HEK293T (cell line): ENCODE results near the gene PSMC4.

Experiments used
- CTCF ChIA-PET: fragments of 350-600 bp; formaldehyde crosslinking; extraction: SDS; loops from one replicate; lab custom pipeline; 2021; ENCODE audit warnings: antibody characterized with exemption, inconsistent platforms; lab: Yijun Ruan, JAX
- POLR2A ChIA-PET: fragments of 350-600 bp; formaldehyde crosslinking; extraction: SDS; loops from one replicate; lab custom pipeline; 2020; ENCODE audit warnings: antibody characterized with exemption, inconsistent platforms; lab: Yijun Ruan, JAX
- DNase-seq: peaks from one replicate; pipeline ENCODE4 v3.0.0; 2012; ENCODE audit warnings: mixed read lengths; ENCODE audit errors: extremely low spot score
- ARNT ChIP-seq: fragments of 450-650 bp; IDR thresholded peaks from 2 replicates; pipeline ENCODE4 v1.6.1; 2017; ENCODE audit warnings: mild to moderate bottlenecking
- BHLHE40 ChIP-seq: fragments of 450-650 bp; IDR thresholded peaks from 2 replicates; pipeline ENCODE4 v1.6.1; 2016; ENCODE audit warnings: mild to moderate bottlenecking, moderate library complexity, borderline replicate concordance
- CTBP1 ChIP-seq: fragments of 450-650 bp; IDR thresholded peaks from 2 replicates; pipeline ENCODE4 v1.6.1; 2016; ENCODE audit warnings: borderline replicate concordance
- ELF4 ChIP-seq: fragments of 450-650 bp; IDR thresholded peaks from 2 replicates; pipeline ENCODE4 v1.6.1; 2017; ENCODE audit warnings: antibody characterized with exemption
- FOXA1 ChIP-seq: fragments of 450-650 bp; IDR thresholded peaks from 2 replicates; pipeline ENCODE4 v1.6.1; 2016; ENCODE audit warnings: mild to moderate bottlenecking
- FOXK2 ChIP-seq: fragments of 450-650 bp; IDR thresholded peaks from 2 replicates; pipeline ENCODE4 v1.6.1; 2016; ENCODE audit warnings: mild to moderate bottlenecking
- FOXM1 ChIP-seq: fragments of 450-650 bp; IDR thresholded peaks from 2 replicates; pipeline ENCODE4 v1.6.1; 2017; ENCODE audit warnings: mild to moderate bottlenecking, borderline replicate concordance
- HDGF ChIP-seq: fragments of 450-650 bp; IDR thresholded peaks from 2 replicates; pipeline ENCODE4 v1.6.1; 2017; ENCODE audit warnings: antibody characterized with exemption, borderline replicate concordance
- L3MBTL2 ChIP-seq: fragments of 450-650 bp; conservative IDR thresholded peaks from 2 replicates; pipeline ENCODE4 v1.6.1; 2016; ENCODE audit warnings: mild to moderate bottlenecking
- LEF1 ChIP-seq: fragments of 450-650 bp; IDR thresholded peaks from 2 replicates; pipeline ENCODE4 v1.6.1; 2017; ENCODE audit warnings: mild to moderate bottlenecking, borderline replicate concordance
- NFRKB ChIP-seq: fragments of 450-650 bp; IDR thresholded peaks from 2 replicates; pipeline ENCODE4 v1.6.1; 2016; ENCODE audit warnings: mild to moderate bottlenecking, moderate library complexity
- SP1 ChIP-seq: fragments of 450-650 bp; IDR thresholded peaks from 2 replicates; pipeline ENCODE4 v1.6.1; 2017
- SUZ12 ChIP-seq: fragments of 450-650 bp; IDR thresholded peaks from 2 replicates; pipeline ENCODE4 v1.6.1; 2016; ENCODE audit warnings: mild to moderate bottlenecking
- TARDBP ChIP-seq: fragments of 450-650 bp; IDR thresholded peaks from 2 replicates; pipeline ENCODE4 v1.6.1; 2016
- ZNF384 ChIP-seq: fragments of 450-650 bp; IDR thresholded peaks from 2 replicates; pipeline ENCODE4 v1.6.1; 2016
- TF ChIP-seq, protein P1 (sequence below): fragments of 450-650 bp; IDR thresholded peaks from 2 replicates; pipeline ENCODE4 v1.6.1; 2016

Gene PSMC4

DNA sequence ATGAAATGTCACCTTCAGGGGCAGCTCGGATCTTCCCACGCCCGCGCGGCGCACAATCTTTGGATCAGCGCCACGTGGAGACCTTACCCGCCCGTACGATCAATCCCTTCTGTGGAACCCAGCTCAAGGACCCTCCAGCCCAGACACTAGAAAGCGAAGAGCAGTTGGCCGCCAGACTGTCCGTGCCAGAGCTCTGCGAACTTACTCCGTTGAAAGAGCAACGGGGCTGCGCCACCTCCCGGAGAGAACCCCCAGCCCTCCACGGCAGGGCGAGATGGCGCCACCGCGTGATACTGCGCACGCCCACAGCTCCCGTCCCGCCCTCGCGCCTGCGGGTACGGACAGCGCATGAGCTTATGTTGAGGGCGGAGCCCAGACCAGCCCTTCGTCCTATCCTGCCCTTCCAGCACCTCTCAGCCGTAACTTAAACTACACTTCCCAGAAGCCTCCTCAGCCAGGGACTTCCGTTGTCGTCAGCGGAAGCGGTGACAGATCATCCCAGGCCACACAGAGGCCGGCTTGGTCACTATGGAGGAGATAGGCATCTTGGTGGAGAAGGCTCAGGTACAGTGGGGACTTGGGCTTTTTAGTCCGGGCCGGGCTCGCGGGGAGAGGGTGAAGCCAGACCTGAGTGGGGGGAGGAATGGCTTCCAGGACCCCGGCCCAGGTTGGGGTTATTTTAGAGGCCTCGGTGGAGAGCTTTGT lies at the start of gene PSMC4:
PSMC4 (plus strand) TSS at position 491 of the 705 bp plus-strand sequence; CDS start at position 529, 38 bp downstream.
- POLR2A ChIA-PET, result interaction anchor here (0.6 to 2.5 kb wide), 27 partner anchors 8 to 535 kb away, joined by 3 to 16 read pairs (median 5); partner anchors contain the start of genes DYRK1B, FBL, RPS16 and ZNF546
- DNase-seq, result peak; percentile 97
- TF ChIP-seq, protein P1, sequence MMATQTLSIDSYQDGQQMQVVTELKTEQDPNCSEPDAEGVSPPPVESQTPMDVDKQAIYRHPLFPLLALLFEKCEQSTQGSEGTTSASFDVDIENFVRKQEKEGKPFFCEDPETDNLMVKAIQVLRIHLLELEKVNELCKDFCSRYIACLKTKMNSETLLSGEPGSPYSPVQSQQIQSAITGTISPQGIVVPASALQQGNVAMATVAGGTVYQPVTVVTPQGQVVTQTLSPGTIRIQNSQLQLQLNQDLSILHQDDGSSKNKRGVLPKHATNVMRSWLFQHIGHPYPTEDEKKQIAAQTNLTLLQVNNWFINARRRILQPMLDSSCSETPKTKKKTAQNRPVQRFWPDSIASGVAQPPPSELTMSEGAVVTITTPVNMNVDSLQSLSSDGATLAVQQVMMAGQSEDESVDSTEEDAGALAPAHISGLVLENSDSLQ, result peak; percentile 45; the same call in 1 of the 2 replicates
- TF ChIP-seq LEF1, result no peak
- peak; percentile 68 for TF ChIP-seq ELF4
- TF ChIP-seq L3MBTL2, result peak; percentile 89
- CTCF ChIA-PET, result interaction anchor here (0.6 to 1.1 kb wide), 3 partner anchors 64 to 621 kb away, joined by 3 read pairs; no protein-coding TSS in a partner anchor

DNA sequence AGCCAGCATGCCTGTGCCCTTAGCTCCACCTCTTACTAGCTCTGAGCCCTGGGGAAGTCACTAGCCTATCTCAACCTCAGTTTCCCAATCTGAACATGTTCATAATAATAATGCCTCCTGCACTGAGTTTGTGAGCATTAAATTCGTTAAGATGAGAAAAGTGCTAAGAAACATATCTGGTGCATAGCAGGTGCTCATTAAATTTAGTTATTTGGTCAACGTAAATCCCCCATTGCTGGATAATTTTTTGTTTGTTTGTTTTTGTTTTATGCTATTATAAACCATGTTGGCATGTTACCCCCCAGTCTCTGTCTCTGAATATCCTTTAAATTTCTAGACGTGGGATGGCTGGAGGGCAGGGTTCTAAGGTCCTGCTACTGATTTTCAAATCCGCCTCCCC lies 47.1 kb upstream of the PSMC4 start:
- ChIA-PET POLR2A (no interaction called here), CTCF (no interaction called here)
- no peak for DNase-seq
- no peak for TF ChIP-seq FOXM1
- no peak for TF ChIP-seq FOXK2
- TF ChIP-seq ZNF384, result no peak
- TF ChIP-seq, protein P1, result no peak
- no peak for TF ChIP-seq ELF4
- TF ChIP-seq SP1, result no peak
- TF ChIP-seq HDGF, result no peak
- TF ChIP-seq CTBP1, result no peak
- TF ChIP-seq LEF1, result no peak
- no peak for TF ChIP-seq ARNT
- no peak for TF ChIP-seq FOXA1
- TF ChIP-seq NFRKB, result no peak
- no peak for TF ChIP-seq BHLHE40
- TF ChIP-seq SUZ12, result no peak
- no peak for TF ChIP-seq TARDBP
- no peak for TF ChIP-seq L3MBTL2

DNA sequence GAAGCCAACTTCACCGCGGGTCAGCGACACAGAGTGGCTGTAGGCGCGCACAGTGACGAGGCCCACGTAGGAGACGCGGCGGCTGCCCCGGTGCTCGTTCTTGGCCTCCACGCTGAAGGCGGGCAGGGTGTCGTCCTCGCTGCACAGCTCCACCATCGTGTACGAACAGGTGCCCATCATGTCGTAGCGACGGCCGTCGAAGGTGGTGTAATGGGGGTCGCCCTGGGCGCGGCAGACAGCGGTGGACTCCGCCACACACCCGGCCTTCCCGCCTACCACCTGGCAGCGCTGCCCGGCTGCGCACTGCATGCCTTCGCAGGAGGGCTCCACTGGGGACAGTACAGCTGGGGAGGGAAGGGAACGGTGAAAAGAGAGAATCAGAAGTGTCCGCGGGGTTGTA lies 46.6 kb upstream of the PSMC4 start:
- ChIA-PET CTCF (no interaction called here), POLR2A (no interaction called here)
- TF ChIP-seq FOXM1 (no peak), BHLHE40 (no peak), HDGF (no peak), SUZ12 (no peak), LEF1 (no peak), L3MBTL2 (no peak), NFRKB (no peak), FOXK2 (no peak), ZNF384 (no peak), FOXA1 (no peak), TARDBP (no peak), SP1 (no peak), ELF4 (no peak)
- TF ChIP-seq, protein P1, result no peak
- no peak for DNase-seq

DNA sequence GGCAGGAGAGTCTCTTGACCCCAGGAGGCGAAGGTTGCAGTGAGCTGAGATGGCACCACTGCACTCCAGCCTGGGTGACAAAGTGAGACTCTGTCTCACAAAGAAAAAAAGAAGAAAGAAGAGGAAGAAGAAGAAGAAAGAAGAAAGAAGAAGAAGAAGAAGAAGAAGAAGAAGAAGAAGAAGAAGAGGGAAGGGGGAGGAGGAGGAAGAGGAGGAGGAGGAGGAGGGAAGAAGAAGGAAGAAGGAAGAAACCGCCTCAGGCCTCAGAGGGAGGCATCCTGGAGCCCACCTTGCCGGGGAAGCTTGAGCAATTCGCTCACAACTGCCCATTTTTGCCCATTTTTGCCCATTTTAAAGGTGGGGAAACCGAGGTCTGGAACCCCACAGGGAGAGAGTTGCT lies 46.0 kb upstream of the PSMC4 start:
- no peak for TF ChIP-seq SP1
- TF ChIP-seq ZNF384, result no peak
- TF ChIP-seq TARDBP, result no peak
- no peak for TF ChIP-seq BHLHE40
- no peak for TF ChIP-seq SUZ12
- TF ChIP-seq ELF4, result no peak
- no peak for TF ChIP-seq ARNT
- POLR2A ChIA-PET, result no interaction called here
- CTCF ChIA-PET, result no interaction called here
- no peak for DNase-seq

DNA sequence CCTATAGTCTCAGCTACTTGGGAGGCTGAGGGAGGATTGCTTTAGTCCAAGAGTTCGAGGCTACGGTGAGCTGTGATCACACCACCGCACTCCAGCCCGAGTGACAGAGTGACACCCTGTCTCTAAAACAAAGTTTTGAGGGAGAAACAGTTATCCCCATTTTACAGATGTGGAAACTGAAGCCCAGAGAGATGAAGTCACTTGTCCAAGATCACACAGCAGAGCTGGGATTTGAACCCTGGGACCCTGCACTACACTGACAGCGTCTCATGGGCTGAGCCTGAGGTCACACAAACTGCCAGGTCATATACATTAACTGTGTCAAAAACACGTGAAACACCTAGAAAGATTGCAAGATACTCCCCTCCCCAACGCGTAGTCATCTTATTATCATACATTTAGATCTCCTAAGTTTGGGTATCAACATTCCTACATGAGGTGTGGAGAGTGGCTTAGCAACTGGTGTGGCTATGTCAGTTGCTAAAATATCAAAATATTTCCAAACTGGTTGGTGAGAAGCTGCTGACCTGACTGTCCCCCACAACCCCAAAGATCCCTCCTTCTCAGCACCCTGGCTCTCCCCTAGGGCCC lies 44.7 kb upstream of the PSMC4 start:
- TF ChIP-seq FOXA1, result no peak
- TF ChIP-seq ZNF384, result no peak
- TF ChIP-seq BHLHE40, result no peak
- ChIA-PET POLR2A (no interaction called here), CTCF (no interaction called here)

DNA sequence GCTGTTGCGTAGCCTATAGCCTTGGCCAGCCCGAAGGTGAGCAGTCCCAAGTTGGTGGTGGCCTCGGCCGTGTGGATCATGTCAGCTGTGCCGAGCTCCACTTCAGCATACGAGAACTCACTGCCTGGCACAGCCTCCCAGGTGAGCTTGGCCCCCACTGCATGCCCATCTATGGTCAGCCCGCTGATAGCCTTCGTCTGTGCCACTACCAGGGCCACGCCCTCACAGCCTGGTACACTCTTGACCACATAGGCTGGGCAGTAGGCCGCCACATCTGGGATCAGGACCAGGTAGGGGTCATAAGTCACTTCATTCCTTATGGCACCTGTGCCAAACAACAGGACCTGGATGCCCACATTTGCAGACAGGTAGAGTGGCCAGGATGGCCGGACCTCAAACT lies 43.9 kb upstream of the PSMC4 start:
- DNase-seq, result no peak
- CTCF ChIA-PET, result no interaction called here
- TF ChIP-seq SUZ12, result no peak
- no peak for TF ChIP-seq SP1
- TF ChIP-seq ZNF384, result no peak
- TF ChIP-seq ARNT, result no peak
- TF ChIP-seq CTBP1, result no peak
- TF ChIP-seq FOXK2, result no peak
- no peak for TF ChIP-seq TARDBP
- no peak for TF ChIP-seq L3MBTL2
- no peak for TF ChIP-seq FOXM1
- no peak for TF ChIP-seq BHLHE40
- no peak for TF ChIP-seq LEF1
- no peak for TF ChIP-seq FOXA1
- TF ChIP-seq ELF4, result no peak
- no peak for TF ChIP-seq HDGF
- POLR2A ChIA-PET, result no interaction called here

More for the DNA sequence above, 44.7 kb upstream of the PSMC4 start:
- DNase-seq, result no peak
